GM18909 (cell line): ENCODE data around the gene DUSP9.

Source experiments
- ATAC-seq: cut with Tn5 transposase; IDR thresholded peaks from one replicate; pipeline ENCODE4 v1.9.1; 2021; ENCODE audit warnings: mild to moderate bottlenecking; ENCODE audit not compliant: unreplicated experiment, poor library complexity

Gene DUSP9

DNA sequence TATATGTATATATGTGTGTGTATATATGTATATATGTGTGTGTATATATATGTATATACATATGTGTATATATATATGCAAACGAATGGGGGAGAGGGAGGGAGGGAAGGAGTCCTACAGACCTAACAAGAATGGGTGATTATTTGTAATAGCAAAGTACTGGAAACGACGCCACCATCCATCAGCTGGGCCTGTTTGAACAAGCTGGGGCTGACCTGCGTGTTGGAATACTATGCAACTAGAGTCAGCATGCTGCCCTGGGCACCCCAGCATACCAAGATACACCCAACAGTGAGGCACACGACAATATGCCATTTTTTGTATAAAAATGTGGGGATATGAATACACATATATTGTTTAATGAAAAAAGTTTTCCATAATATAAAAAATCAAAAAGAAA is 26.4 kb upstream of the DUSP9 start:
- no peak for ATAC-seq

DNA sequence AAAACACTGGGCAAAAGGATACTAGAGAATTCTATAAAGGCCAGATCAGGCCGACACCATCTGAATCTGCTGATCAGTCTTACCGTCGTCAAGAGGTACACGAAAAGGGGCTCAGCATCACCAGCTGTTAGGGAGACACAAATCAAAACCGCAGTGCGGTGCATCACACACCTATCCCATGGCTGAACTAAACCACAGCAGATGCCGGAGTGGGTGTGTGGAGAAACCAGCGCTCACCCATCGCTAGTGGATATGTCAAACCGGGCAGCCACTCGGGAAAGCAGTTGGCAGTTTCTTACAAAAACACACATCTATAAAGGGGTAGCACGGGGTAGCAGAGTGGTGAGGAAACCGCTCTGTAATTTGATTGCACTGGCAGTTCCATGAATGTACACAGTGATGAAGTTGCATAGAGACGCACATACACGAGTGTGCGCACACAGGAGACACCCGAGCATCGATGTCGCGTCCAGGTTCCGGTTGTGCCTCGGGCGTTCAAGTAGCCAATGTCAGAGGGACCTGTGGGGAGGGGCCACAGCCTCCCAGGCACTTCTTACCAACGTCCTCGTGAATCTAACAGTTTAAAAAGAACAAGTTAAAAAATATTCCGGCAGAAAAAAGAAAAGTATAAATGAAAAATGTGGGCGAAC is 24.9 kb upstream of the DUSP9 start:
- no peak for ATAC-seq

DNA sequence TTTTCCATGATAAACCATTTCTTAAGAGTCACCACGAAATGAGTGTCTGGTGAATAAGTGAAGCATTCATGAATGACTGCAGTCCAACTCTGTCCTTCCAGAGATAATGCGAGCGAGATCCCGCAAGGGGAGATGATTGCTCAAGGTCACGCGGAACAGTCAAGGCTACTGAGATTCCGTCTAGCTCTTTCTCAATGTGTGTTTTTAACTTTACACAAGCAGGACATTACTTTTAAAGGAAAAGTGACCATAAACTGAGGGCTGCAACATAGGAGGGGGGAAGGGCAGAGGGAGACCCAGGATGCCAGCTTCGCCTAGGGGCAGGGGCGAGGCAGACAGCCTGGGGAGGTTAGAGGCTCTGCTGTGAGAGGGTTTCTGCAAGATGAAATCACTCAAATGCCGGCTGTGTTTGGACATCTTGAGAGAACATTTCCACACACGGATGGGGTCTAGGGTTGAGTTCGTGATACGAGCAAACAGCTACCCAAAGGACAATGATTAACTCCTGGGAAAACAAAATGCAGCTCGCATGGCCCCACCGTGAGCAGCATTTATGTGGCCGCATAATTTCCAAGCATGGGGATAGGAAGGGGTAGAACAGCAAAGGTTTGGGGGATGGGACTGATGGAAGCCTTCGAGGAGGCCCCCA is 24.2 kb upstream of the DUSP9 start:
- ATAC-seq: no peak

DNA sequence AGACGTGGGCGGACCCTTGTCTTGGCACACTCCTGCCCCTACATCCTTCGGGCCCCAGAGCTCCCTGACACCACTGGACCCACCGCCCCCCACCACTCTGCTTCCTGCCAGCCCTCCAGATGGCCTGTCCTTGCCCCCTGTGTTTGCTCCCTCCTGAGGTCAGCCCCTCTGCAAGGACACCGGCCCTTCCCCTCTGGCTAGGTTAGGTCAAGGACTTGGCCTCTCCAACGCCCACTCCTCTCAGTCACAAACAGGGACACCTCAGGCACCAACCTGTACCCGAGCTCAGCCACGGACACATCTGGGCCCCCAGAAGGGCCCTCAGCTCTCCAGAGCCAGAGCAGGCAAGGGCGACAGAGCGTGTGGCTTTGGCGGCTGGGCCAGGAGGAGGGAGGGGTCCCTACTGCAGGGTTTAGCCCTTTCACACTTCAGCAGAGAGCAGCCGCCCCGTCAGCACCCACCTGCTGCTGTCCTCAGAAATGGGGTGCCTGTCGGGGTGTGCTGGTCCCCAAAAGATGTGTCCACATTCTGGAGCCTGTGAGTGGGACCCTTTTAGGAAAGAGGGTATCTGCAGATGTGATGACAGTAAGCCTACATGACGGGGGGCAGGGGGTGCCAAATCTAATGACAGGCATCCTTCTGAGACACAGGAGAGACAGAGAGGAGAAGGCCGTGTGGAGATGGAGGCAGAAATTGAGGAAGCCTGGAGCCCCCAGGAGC is 23.5 kb upstream of the DUSP9 start:
- no peak for ATAC-seq

DNA sequence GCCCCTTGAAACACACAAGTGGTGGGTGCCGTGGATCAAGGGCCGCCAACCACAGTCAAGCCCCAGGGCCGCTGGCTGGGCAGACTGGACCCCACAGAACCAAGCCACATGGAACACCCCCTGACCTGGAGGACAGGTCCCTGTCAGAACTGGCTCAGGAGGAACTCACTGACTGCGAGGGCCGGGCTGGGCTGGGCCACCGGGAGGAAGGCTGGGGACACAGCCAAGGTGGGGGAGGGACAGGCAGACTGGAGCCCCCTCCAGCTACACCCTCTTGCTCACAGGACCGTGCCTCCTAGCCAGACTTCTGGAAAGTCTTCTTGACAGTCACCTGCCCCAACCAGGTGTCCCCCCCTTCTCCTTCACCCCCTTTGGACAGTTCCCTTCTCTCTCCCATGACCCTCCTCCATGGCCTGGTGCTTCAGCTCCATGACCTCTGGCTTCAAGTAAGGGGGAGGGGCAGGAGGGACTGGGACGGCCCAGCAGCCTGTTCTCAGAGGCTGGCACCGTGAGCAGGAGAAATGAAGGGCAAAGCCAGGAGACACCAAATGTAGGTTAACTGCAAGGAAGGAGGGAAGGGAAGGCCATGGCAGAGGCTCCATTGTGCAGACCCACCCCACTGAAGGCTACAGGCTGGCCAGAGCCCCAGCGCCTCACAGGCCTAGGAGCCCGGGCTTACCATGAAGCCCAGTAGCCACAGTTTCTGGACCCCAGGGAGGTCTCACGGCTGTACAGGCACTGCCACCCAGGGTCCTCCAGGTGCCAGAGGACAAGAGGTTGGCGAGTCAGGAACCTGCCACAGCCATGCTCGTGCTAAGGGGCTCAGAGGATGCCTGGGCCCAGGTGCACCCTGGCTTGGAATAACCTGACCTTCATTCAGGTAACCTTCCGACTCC is 22.6 kb upstream of the DUSP9 start:
- ATAC-seq: no peak

DNA sequence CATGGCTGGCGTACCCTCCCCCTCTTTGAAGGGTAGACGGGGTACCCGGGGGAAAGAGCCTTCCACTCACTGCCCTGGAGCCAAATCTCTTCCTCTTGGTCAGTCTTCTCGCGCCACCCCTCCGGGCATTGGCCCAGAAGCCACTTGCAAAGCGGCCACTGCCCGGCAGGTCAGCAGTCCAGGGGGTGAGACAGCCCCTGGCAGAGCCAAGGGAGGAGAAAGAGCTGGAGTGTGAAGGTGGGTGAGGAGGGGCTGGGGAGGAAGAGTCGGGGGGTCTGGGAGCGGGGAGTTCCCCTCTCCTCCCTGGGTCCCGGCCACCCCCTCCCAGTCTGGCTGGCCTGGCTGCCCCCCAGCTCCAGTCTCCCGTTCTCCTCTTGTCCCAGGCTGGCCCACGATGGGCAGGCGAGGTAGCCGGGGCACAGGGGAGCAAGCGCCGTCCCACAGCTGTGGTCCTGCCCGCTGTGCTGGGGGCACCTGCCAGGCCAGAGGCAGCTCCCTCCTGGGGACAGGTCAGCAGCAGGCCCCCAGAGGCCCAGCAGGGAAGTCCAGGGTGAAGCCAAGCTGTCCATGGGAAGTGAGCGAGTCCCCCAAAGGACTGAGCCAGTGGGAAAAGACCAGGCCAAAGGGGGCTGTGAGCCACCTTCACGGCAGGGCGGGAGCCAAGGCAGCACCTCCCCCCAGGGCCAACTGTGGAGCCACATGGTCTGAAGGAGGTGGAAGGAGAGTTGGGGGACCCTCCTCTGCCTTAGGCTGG is 21.6 kb upstream of the DUSP9 start:
- ATAC-seq: no peak

DNA sequence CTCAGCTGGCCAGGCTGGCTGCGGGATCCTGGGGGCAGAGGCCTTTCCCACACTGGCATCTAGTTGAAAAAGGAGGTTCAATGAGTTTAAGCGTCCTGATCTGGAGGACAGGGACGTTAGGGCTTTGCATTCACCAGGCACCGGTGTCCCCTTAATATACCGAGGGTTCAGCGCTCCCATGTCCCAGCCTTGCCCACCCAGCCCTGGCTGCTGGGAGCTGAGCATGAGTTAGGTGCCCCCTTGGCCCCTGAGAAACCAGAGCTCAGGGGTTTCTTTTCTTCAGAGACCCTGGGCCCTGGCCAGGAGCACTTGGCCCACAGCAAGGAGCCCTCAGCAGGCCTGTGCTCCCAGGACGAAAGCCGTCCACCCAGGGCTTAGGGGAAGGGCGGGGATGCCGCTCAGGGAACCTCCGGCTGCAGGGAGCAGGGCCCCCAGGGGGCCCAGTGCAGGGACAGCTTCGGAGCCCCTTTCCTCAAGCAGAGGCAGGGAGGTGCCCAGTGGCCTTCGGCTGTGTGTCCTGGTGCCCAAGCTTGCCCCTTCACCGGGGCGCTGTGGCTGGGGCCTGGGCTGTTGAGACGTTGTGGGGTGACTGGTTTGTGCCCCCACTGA is 20.9 kb upstream of the DUSP9 start:
- ATAC-seq: no peak

DNA sequence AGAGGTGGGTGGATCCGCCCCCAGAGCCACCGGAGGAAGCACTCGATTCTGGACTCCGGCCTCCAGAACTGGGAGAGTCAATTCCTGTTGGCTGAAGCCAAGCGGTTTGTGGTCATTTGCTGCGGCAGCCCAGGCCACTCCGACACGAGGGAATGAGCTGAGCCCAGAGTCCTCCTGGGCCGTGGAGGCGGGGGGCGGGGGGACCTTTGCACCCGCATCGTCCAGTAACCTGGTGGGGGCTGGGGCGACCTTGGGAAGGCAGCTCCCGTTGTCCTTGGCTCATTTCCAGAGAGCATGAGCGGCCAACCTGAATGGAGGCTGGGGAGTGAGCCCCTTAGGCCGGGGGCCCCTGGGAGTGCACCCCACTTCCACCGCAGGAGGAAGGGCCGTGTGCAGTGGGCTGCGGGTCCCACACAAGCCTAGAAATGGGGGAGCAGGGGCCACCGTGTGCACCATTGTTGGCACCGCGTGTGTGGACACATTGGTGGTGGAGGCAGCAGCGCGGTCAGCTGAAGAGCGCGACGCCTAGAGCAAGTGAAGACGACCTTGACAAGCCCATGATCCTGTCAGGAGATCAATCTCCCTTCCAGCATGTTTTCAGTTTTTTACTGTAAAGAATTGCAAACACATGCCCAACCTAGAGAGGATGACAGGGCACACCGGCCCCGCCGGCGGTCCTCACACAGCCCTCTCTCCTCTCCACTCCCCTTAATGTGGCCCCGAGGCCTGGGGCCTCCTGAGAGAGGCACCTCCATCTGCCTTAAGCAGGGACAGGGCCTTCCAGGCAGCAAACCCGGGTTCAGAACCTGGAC is 19.9 kb upstream of the DUSP9 start:
- ATAC-seq: no peak

DNA sequence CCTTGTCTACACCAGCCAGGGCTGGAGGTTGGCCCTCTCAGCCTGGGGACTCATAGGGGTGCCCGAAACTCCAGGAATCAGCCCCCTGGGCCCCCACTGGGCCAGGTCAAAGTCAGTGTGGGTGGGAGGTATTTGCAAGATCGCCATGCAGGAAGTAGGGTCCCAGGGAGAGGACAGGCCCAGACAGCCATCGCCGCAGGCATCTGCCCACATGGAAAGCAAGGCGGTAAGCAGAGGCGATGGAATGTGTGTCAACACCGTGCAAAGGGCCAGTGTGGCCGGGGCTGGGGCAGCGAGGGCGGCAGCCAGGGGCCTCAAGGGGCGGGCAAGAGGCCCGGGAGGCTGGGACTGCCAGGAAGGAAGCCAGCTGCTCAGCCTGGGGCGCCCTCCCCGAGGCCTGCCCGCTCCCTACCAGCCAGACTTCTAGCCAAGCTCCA is 19.3 kb upstream of the DUSP9 start:
- ATAC-seq: no peak

DNA sequence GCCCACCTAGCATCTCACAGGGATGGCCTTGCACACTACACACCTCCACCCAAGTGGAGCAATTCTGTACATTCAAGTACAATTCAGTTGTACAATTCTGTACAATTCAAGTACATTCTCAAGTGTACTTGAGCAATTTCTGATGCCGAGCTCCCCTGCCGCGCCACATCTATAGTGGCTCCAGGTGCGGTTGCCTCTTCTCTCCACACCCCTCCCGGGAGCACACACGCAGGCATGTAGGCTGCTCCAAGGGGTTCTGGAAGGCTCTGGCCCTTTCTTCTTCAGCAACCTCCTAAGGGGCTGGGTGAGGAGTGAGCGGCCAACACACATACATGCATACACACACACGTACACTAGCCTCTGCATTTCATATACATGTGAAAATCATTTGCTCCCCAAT is 18.9 kb upstream of the DUSP9 start:
- ATAC-seq: no peak

DNA sequence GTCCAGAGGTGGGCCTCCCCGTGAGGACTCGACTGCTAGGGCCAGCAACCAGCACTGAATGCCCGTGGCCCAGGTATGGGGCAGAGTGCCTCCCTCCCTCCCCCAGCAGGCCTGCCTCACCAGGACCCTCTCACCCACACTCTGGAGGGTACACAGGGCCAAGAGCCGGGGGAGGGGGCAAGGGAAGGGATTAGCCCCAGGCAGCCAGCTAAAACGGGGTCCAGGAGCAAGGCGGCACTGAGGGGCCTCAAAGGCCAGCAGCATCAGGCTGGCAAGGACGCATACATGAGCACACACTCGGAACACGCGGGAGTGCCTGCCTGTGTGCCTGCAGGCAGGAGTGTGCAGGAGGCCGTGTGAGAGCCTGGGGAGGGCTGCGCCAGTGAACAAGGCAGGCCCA is 18.3 kb upstream of the DUSP9 start:
- ATAC-seq: no peak

DNA sequence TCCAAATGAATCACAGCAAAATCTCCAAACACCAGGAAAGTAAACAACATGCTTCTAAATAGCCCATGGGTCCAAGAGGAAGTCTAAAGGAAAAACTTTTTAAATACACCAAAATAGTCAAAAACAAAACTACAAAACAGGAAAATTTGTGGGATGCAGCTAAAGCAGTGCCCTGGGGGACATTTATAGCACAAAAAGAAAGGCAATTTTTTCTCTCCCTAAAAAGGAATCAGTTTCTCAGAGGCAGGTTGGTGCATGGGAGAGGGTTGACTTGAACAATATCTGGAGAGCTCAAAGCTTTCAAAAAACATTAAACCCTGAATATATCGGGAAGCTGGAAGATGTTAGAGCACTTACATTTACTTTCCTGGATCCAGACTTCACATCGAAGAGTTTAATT is 15.7 kb upstream of the DUSP9 start:
- no peak for ATAC-seq

DNA sequence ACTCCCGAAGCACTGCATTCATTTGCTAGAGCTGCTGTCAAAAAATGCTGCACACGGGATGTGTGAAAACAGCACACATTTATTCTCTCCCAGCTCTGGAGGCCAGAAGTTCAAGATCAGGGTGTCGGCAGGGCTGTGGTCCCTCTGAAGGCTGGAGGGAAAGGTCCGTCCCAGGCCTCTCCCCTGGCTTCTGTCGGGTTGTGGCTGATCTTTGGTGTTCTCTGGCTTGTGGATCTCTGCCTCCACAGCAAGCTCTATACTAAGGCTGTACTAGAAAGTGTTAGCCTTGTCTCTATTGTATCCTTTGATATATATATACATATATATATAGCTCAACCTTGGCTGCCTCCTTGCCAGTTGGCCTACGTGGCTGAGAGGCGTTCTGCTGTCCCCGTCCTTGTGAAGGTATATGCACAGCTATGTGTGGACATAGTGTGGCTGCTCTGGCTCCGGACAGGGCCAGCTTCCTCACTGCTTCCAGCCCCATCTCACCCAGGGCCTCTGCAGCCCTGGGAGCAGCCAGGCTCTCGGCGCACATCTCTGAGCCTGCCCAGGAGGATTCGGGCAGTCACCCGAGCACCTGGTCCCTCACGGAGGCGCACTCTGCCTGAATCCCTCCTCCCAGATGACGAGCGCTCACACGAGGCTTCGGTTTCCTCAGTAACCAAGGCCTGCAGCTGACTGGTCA is 15.0 kb upstream of the DUSP9 start:
- ATAC-seq: no peak

DNA sequence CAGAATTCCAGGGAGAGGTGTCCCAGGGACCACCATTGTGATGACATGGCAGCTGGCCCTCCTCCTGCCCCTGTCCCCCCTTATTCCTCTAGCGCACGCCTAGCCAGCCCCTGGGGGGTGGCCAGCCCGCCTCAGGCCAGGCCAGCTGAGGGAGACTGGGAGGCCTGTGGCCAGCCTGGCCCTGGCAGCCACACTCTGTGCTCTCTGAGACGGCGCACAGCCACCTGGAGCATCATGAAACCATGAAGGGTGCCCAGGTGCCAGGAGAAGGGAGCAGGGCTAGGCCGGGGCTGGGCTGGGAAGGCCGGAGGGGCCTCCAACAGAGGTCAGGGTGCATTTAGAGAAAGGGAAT is 14.4 kb upstream of the DUSP9 start:
- no peak for ATAC-seq

DNA sequence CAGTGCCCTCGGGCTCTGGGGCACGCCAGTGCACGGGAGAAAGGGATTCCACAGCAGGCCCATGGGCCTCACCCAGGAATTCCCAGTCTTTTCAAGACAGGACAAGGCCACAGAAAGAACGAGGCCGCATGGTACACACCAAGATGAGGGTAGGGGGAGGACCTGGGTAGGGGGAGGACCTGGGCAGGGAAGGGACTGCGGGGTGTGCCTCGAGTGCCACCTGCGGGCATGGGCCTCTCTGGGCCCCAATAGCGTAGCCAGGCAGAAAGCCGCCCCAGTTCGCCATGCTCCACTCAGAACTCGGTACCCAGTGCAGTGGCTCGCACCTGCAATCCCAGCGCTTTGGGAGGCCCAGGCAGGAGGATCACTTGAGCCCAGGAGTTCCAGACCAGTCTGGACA is 14.0 kb upstream of the DUSP9 start:
- no peak for ATAC-seq

DNA sequence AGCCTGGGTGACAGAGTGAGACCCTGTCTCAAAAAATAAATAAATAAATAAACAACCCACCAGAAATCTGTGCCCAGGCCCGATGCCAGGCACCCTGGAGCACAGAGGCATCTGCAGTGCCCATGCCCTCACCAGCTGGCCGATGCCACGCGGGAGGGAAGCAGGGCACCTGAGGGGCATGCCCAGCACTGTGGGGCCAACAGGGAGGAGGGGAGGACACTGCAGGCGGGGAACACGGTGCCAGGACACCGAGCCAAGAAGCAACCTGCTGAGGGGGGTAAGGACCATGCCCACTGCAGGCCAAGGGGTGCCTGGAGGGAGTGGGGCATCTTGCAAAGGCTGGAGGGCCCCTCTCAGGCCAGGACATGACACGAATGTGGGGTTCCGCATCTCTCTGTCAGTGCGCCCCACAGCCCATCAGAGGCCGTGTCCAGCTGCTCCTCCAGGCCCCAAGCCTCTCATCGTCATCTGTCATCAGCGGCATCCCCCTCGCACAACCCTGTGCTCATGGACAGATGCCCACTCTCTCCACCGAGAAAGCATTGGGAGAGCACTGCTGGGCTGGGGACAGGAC is 13.3 kb upstream of the DUSP9 start:
- ATAC-seq: no peak

DNA sequence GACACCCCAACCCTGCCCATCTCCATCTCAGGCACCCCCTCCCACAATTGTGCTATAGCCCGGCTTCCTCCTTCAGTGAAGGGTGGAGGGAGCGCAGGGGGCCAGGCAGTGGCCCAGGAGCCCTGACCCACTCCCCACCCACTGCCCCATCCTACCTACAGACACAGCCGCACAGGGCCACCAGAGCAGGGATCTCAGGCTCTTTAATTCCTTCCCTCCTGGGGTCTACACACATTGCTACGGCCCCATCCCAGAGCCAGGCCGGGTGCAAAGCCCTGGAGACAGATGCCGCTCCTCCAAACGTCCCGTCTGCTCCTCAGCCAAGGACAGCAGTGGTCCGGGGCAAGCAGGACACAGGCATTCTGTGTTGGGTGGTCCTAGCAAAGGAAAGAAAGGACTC is 12.8 kb upstream of the DUSP9 start:
- ATAC-seq: no peak

DNA sequence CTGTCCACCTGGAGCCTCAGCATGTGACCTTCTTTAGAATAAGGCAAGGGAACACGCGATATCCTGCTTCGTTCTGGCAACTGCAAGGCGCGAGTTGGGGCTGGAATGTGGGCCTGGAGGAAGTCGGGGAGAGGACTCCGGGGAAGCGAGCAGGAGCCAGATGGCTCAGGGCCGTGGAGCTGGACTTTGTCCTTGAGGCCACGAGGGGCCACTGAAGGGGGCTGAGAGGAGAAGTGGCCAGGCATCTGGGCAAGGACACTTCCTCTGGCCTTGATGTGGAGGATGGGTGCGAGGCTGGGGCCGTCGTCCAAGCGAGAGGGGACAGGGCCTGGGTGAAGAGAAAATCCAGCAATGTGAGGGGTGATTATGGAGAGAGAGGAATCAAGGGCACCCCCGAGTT is 12.2 kb upstream of the DUSP9 start:
- ATAC-seq: no peak
